Caki2 (cell line): ENCODE data around the gene GPR37L1. TPM values are rescaled to one million over a fixed set of nuclear protein-coding genes. Genes with fewer than 3 reads are reported as not detected.
"Not testable (repeated sequence)": the region's sequence is repeated elsewhere in the genome, so short reads cannot be mapped to it uniquely, and the experiment has no call there.

Experiments
- DNase-seq: peaks from one replicate; pipeline ENCODE4 v3.0.0-alpha.2; 2015; ENCODE audit warnings: low read depth
- in situ Hi-C: cut with HindIII; loops from 2 replicates; pipeline ENCODE4 v1.10.0; 2016; ENCODE audit warnings: low sequenced_read_pairs, low pct_unique_long_range_greater_than_20kb, mixed read lengths
- total RNA-seq: library from RNA; depleted of rRNA; stranded (reverse); fragments of >200 nt; shearing (Covaris generic); gene quantifications from 2 replicates; pipeline ENCODE4 v1.2.3, GENCODE V29; 2014; ENCODE audit warnings: low replicate concordance

The GPR37L1 gene
- total RNA-seq, 1 experiment from 2014 or later, result not detected

- in situ Hi-C loops, result no loop called here
- no peak for DNase-seq
Observed at GRCh38 chr1:202106340-202107254, 16.1 kb upstream of the GPR37L1 start.

- peak; percentile 66 for DNase-seq
- in situ Hi-C loops, result no loop called here
Observed at GRCh38 chr1:202107321-202107761, 15.4 kb upstream of the GPR37L1 start.

- in situ Hi-C loops, result no loop called here
- peak; percentile 91 for DNase-seq
Observed at GRCh38 chr1:202107801-202108731, 14.7 kb upstream of the GPR37L1 start.

- no peak for DNase-seq
- in situ Hi-C loops, result no loop called here
Observed at GRCh38 chr1:202110977-202111376, 11.7 kb upstream of the GPR37L1 start.

GRCh38 chr1:202111589-202111988 lies 11.1 kb upstream of the GPR37L1 start:
- DNase-seq, in situ Hi-C loops: not testable (repeated sequence)

DNA sequence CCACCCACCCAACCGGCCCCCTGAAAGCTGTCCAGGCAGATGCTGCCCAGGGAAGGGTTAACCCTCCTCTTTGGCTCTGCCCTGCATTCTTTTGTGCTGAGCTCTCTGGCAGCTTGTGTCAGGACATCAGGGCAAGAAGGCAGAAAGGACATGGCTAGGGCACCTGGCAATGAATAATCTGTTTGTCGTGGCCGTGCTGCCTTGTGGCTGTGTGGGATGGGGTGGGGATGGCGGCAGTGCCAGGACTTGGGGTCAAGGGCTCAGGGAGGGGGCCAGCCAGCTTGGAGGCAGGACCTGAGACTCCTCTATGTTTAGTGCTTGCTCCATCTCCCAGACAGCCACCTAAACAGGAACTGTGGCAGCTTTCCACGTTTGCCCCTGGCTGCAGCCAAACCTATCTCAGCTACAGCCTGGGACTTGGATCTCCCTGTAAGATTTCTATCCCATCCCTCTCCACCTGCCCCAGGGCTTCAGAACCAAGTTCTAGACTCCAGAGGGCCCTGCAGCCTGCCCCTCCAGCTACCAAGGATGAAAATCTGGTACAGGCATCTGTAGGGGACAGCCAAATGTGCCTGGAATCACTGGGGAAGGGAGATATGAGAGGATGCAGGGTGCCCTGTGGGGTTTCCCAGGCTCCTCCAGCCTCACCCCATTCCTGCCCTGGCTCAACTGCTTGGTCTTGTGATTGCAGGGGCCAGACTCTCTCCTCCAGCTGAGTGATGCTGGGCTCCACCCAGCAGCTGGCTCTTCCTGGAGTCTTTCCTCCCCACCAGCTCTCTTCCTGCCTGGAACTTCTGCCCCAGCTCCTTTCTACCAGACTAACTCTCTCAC lies 9.6 kb upstream of the GPR37L1 start:
- DNase-seq, result peak; percentile 87
- in situ Hi-C loops, result no loop called here

- in situ Hi-C loops, result no loop called here
- DNase-seq, result no peak
Observed at GRCh38 chr1:202113690-202114300, 8.9 kb upstream of the GPR37L1 start.

- no peak for DNase-seq
- in situ Hi-C loops, result no loop called here
Observed at GRCh38 chr1:202116287-202116686, 6.4 kb upstream of the GPR37L1 start.

- no peak for DNase-seq
- in situ Hi-C loops, result no loop called here
Observed at GRCh38 chr1:202117898-202118371, 4.8 kb upstream of the GPR37L1 start.

GRCh38 chr1:202121006-202121405 lies 1.7 kb upstream of the GPR37L1 start:
- in situ Hi-C loops, result no loop called here
- no peak for DNase-seq

DNA sequence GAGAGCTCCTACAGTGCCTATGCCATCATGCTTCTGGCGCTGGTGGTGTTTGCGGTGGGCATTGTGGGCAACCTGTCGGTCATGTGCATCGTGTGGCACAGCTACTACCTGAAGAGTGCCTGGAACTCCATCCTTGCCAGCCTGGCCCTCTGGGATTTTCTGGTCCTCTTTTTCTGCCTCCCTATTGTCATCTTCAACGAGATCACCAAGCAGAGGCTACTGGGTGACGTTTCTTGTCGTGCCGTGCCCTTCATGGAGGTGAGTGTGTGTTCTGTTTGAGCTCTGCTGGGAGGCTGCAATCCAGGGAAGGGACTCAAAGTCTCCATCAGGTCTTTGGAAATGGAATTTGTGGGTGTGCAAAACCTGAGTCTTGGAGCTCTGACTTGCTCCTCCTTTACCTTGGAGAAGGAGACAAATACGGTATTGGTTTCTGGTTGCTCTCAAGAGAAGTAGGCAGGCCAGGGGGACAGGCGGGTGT lies 658 bp downstream of the GPR37L1 start:
- no peak for DNase-seq
- in situ Hi-C loops, result no loop called here

GRCh38 chr1:202124142-202124541 lies 1.4 kb downstream of the GPR37L1 start:
- no peak for DNase-seq
- in situ Hi-C loops, result no loop called here

- DNase-seq, result no peak
- in situ Hi-C loops, result no loop called here
Observed at GRCh38 chr1:202125611-202126010, 2.9 kb downstream of the GPR37L1 start.

DNA sequence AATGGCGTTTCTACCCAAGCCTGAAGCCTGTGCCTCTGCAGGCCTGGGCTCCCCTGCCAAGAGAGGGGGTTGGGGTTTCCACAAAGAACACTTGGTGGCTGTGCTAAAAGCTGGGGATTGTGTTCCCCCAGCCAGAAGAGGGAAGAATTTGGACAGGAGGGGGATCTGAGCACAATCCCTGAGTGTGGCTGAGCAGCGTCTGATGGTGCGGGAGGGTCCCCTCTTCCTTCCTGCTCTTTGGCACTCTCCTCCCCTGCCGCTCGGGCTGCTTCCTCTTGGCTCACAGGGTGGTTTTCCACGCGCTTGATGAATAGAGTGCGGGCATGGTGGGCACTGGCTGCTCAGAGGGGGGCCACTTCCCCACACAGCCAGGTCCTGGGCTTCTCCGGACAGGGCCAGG lies 3.7 kb downstream of the GPR37L1 start:
- DNase-seq, result no peak
- in situ Hi-C loops, result no loop called here

DNA sequence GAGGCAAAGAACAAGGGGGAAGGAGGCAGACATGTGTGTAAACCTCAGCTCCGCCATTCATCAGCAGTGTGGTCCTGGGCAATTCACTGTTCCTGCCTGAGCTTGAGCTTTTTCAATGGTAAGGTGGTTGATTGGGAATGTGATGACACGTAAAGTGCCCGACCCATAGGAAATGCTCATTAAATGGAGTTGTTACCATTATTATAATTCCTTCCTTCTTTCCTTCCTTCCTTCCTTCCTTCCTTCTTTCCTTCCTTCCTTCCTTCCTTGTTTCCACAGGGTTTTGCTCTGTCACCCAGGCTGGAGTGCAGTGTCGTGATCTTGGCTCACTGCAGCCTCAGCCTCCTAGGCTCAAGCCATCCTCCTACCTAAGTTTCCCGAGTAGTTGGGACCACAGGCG lies 4.3 kb downstream of the GPR37L1 start:
- DNase-seq, result no peak
- in situ Hi-C loops, result no loop called here

DNA sequence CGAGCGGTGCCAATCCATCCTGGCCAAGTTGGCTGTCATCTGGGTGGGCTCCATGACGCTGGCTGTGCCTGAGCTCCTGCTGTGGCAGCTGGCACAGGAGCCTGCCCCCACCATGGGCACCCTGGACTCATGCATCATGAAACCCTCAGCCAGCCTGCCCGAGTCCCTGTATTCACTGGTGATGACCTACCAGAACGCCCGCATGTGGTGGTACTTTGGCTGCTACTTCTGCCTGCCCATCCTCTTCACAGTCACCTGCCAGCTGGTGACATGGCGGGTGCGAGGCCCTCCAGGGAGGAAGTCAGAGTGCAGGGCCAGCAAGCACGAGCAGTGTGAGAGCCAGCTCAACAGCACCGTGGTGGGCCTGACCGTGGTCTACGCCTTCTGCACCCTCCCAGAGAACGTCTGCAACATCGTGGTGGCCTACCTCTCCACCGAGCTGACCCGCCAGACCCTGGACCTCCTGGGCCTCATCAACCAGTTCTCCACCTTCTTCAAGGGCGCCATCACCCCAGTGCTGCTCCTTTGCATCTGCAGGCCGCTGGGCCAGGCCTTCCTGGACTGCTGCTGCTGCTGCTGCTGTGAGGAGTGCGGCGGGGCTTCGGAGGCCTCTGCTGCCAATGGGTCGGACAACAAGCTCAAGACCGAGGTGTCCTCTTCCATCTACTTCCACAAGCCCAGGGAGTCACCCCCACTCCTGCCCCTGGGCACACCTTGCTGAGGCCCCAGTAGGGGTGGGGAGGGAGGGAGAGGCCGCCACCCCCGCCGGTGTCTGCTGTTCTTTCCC lies 5.3 kb downstream of the GPR37L1 start:
- in situ Hi-C loops, result no loop called here

More for the DNA sequence above, 5.3 kb downstream of the GPR37L1 start:
- DNase-seq, result no peak
